ENCODE results near the gene NOXRED1.
A peak's percentile ranks its signal among the peaks of the same experiment; 100 is the strongest.

Gene NOXRED1

DNA sequence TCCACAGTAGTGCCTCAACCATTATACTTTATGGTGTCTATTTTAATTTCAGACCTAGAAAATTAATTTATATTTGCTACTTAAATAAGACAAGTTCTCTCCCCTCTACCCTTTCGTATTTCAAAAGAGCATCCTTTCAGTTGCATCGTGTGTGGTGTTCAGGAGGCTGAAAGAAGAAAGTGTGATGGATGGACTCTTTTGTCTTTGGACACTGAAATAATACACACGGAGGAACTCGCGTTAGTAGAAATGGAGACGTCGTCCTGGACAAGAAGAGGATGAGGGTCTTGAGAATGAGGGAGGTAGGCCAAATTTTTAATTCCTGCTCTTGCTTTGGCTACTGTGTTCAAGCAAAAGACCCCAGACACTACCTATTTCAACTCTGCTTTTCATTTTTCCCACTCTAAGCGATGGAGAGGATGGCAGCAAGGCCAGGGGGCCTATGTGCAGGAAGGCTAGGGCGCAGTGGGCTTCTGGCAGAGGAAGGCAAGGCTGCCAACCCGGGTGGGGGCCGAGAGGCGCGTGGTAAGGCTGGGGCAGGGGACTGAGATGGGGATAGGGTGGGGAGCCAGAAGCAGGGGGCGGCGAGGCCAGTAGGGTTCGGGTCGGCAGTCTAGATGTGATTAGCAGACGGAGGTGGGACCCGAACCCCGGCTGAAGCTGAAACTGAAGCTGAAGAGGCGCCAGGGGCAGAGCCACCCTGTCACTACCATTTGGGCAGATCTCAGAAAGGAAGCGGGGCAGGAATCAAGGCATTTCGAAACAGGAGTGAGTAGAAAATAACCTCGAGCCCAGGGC is 47.2 kb downstream of the NOXRED1 start:
- Mint-ChIP-seq H3K4me3 (peak overlapping the region in 1 of 2 donors; percentile 96), H3K4me1 (peaks cover 40% of the 10 kb centered on the region), H3K27ac (peak overlapping the region; percentile 96 to 97), H3K27me3 (no peaks in the 10 kb centered on the region), H3K9me3 (peaks cover 11 to 13% of the 10 kb centered on the region in 2 donors)
- DNase-seq (peak in 1 of 2 donors; percentile 44), ATAC-seq (peak; percentile 65)

- peaks cover 11 to 13% of the 10 kb centered on the region in 2 donors for H3K9me3 Mint-ChIP-seq
- no peaks in the 10 kb centered on the region for H3K27me3 Mint-ChIP-seq
- peaks cover 40% of the 10 kb centered on the region for H3K4me1 Mint-ChIP-seq
- H3K4me3 Mint-ChIP-seq, result peak overlapping the region in 1 of 2 donors; percentile 96
- DNase-seq (no peak), ATAC-seq (no peak)
- peak overlapping the region in 1 of 2 donors; percentile 96 for H3K27ac Mint-ChIP-seq
Measured at GRCh38 chr14:77375164-77375950, 48.0 kb downstream of the NOXRED1 start.

GRCh38 chr14:77372304-77372841 is 51.0 kb downstream of the NOXRED1 start:
- no peaks in the 10 kb centered on the region for H3K27me3 Mint-ChIP-seq
- ATAC-seq, result peak; percentile 16
- peaks cover 48% of the 10 kb centered on the region for H3K4me1 Mint-ChIP-seq
- H3K9me3 Mint-ChIP-seq, result peaks cover 11 to 13% of the 10 kb centered on the region in 2 donors
- DNase-seq, result no peak
- H3K27ac Mint-ChIP-seq, result no peak overlapping the region
- H3K4me3 Mint-ChIP-seq, result peak overlapping the region; percentile 14 to 35

DNA sequence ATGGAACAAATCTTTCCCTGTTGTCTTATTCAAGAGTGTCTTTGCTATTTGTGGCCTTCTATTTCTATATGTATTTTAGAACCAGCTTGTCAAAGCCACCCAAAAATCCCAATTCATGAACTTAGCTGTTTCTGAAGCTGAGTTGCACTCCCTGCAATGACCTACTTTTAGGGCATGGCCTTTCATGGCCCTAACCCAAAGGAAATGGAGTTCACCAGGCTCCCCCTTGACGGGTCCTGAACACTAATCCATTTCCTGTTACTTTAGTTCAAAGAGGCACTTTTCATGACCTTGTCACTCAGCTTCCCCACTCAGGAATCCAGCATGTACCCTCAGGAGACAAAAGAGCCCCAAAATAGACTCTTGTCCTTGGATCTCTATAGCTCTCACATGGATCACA is 54.0 kb downstream of the NOXRED1 start:
- no peak for DNase-seq
- H3K27ac Mint-ChIP-seq, result peak overlapping the region in 1 of 2 donors; percentile 58

DNA sequence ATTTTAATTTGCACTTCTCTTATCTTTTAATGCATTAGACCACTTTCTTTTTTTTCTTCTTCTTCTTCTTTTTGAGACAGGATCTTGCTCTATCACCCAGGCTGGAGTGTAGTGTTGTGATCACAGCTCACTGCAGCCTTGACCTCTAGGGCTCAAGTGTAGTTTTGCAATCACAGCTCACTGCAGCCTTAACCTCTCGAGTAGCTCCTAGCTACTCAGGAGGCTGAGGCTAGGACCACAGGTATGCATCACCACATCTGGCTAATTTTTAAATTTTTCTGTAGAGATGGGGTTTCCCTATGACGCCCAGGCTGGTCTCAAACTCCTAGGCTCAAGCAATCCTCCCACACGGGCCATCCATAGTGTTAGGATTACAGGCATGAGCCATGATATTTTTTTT is 59.2 kb downstream of the NOXRED1 start:
- Mint-ChIP-seq H3K27ac (no peak overlapping the region), H3K27me3 (no peaks in the 10 kb centered on the region), H3K9me3 (no peaks in the 10 kb centered on the region), H3K4me3 (no peak overlapping the region), H3K4me1 (peaks cover 12% of the 10 kb centered on the region)
- no peak for DNase-seq
- ATAC-seq, result no peak

More for the DNA sequence above, 54.0 kb downstream of the NOXRED1 start:
- no peak for ATAC-seq
- Mint-ChIP-seq H3K4me1 (peaks cover 28% of the 10 kb centered on the region), H3K9me3 (peaks cover 7% of the 10 kb centered on the region in 2 donors), H3K4me3 (no peak overlapping the region), H3K27me3 (no peaks in the 10 kb centered on the region)

GRCh38 chr14:77359626-77360025 is 63.7 kb downstream of the NOXRED1 start:
- no peak for DNase-seq
- H3K4me1 Mint-ChIP-seq, result peaks cover 11% of the 10 kb centered on the region
- H3K27me3 Mint-ChIP-seq, result no peaks in the 10 kb centered on the region
- H3K27ac Mint-ChIP-seq, result no peak overlapping the region
- ATAC-seq, result no peak
- H3K9me3 Mint-ChIP-seq, result no peaks in the 10 kb centered on the region
- H3K4me3 Mint-ChIP-seq, result no peak overlapping the region

DNA sequence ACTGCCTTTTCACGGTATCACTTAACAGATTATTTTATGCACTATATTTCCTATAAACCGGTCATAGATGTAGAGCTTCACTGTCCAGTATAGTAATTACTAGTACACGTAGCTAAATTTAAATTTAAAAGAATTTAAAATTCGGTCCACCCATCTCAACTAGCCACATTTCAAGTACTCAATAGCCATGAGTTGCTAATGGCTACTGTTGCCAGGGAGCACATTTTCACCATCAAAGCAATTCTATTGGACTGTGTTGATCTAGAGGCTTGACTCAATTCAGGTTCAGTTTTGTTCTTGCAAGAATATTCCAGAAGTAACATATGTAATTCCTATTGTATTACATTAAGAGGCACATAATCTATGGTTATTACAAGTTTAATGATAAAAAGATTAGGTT is 66.4 kb downstream of the NOXRED1 start:
- ATAC-seq (no peak), DNase-seq (no peak)
- Mint-ChIP-seq H3K9me3 (no peaks in the 10 kb centered on the region), H3K4me1 (no peaks in the 10 kb centered on the region), H3K4me3 (no peak overlapping the region), H3K27me3 (no peaks in the 10 kb centered on the region), H3K27ac (no peak overlapping the region)

DNA sequence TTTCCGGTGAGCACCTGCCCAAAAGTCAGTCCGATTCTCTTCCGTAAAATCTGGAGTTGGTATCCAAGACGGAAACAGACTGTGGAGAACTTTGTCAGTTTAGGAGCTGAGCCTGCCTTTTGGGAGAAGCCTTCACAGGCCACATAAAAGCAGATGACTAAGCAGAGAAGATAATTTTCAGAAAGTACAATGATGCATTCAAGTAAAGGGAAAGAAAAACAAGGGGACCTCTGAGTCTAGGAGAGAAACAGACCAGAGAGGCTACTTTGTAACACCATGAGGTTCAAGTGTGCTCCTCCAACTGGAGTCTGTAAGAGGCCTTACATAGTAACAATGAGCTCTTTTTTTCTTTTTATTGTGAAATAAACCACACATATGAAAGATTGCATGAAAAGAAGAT is 67.5 kb downstream of the NOXRED1 start:
- Mint-ChIP-seq H3K27ac (no peak overlapping the region), H3K4me1 (no peaks in the 10 kb centered on the region), H3K9me3 (no peaks in the 10 kb centered on the region), H3K27me3 (no peaks in the 10 kb centered on the region), H3K4me3 (no peak overlapping the region)
- ATAC-seq (no peak), DNase-seq (no peak)

GRCh38 chr14:77353469-77354141 is 69.7 kb downstream of the NOXRED1 start:
- no peaks in the 10 kb centered on the region for H3K9me3 Mint-ChIP-seq

DNA sequence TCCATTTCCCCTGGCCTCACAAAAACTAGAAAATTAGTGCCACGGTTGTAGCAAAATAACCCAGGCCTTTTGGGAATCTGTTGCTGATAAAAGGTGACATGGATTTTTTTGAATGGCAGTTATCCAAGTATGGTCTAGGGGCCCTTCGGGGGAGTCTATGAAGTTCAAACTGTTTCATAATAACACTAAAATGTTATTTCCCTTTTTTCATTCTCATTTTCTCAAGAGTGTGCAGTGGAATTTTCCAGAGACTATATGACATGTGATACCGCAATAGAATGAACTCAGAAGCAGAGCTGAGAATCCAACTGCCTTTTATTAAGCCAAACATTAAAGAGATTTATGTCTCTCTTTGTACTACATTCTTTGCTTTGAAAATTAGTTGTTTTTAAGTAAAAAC is 75.6 kb downstream of the NOXRED1 start:
- no peaks in the 10 kb centered on the region for H3K9me3 Mint-ChIP-seq
- DNase-seq, result no peak
- no peak overlapping the region for H3K4me3 Mint-ChIP-seq
- no peak overlapping the region for H3K27ac Mint-ChIP-seq
- ATAC-seq, result no peak
- H3K27me3 Mint-ChIP-seq, result no peaks in the 10 kb centered on the region
- H3K4me1 Mint-ChIP-seq, result no peaks in the 10 kb centered on the region

More at GRCh38 chr14:77353469-77354141, 69.7 kb downstream of the NOXRED1 start:
- DNase-seq, result no peak
- Mint-ChIP-seq H3K27me3 (no peaks in the 10 kb centered on the region), H3K27ac (peak overlapping the region in 1 of 2 donors; percentile 10), H3K4me1 (no peaks in the 10 kb centered on the region), H3K4me3 (no peak overlapping the region)
- no peak for ATAC-seq

DNA sequence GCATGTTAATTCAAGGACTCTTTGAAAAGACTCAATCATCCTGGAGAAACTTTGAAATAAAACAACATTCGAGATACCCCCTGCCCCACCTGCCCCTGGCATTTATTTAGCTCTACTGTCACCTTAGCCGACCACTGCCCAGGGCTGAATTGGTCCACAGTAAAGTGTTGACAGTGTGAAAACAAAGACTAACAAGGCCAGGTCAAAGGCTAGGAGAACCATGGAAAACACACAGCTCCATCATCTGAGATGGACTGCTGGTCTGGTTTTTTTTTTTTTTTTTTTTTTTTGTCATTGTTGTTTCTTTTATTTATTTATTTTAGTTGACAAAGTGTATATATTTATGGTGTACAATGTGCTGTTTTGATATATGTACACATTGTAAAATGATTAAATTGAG is 76.8 kb downstream of the NOXRED1 start:
- no peak overlapping the region for H3K4me3 Mint-ChIP-seq
- DNase-seq (no peak), ATAC-seq (no peak)
- H3K27ac Mint-ChIP-seq, result no peak overlapping the region
- no peaks in the 10 kb centered on the region for H3K9me3 Mint-ChIP-seq
- H3K27me3 Mint-ChIP-seq, result no peaks in the 10 kb centered on the region
- no peaks in the 10 kb centered on the region for H3K4me1 Mint-ChIP-seq

GRCh38 chr14:77344377-77344996 is 78.8 kb downstream of the NOXRED1 start:
- ATAC-seq (no peak), DNase-seq (no peak)
- Mint-ChIP-seq H3K4me3 (no peak overlapping the region), H3K27ac (no peak overlapping the region), H3K4me1 (no peaks in the 10 kb centered on the region), H3K9me3 (no peaks in the 10 kb centered on the region), H3K27me3 (no peaks in the 10 kb centered on the region)
